Astrocyte (in vitro differentiated cells and primary cell): Measurements from ENCODE around the gene MICAL3.

Experiments
- CTCF ChIP-seq: IDR thresholded peaks from 2 replicates; pipeline ENCODE4 v1.5.1; 2011; ENCODE audit warnings: low read depth, mild to moderate bottlenecking, inconsistent platforms, low read length, moderate library complexity; ENCODE audit not compliant: insufficient read depth
- EZH2 ChIP-seq: IDR thresholded peaks from 2 replicates; pipeline ENCODE4 v1.6.1; 2012; ENCODE audit warnings: mild to moderate bottlenecking, low read length, inconsistent platforms; ENCODE audit not compliant: insufficient read depth

- no peak for TF ChIP-seq CTCF
- no peak for TF ChIP-seq EZH2
These were observed 216.6 kb downstream of the MICAL3 start for GRCh38 chr22:17807578-17808410.
